ENCODE data around the gene PHKB. TPM values are rescaled to one million over a fixed set of nuclear protein-coding genes. Genes with fewer than 3 reads are reported as not detected.

PHKB gene
- polyA plus RNA-seq, 1 donor (not counting 4 experiments of a cell fraction or from before 2014, with no cell fraction given), result 71.7 TPM

DNA sequence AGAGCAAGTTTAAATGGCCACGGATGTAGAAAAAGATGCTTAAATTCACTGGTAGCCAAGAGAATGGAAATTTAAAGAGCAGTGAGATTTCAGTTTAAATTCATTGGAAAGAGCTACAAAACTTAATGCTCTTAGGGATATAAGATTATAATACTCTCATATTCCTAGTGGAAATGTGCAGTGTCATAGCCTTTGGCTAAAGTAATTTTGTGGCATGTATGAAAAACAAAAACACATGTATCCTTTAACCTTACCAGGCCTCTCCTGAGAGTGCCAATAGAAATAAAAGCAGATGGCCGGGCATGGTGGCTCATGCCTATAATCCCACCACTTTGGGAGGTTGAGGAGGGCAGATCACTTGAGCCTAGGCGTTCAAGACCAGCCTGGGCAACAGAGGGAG, 289.2 kb downstream of the PHKB start:
- Histone ChIP-seq H4K20me1 (ENCODE audit: control insufficient read depth, extremely low read depth, insufficient read depth, low read length) (no peaks in the 10 kb centered on the region), H3K9me1 (ENCODE audit: control insufficient read depth, extremely low read depth, insufficient read depth, low read length) (no peaks in the 10 kb centered on the region), H3K36me3 (ENCODE audit: control insufficient read depth in 2 of 2, extremely low read depth in 1 of 2, insufficient read depth in 2 of 2, low read length in 2 of 2) (no peaks in the 10 kb centered on the region), H3K9ac (ENCODE audit: control insufficient read depth, extremely low read depth, insufficient read depth, low read length) (no peak overlapping the region), H3K4me2 (ENCODE audit: control insufficient read depth, extremely low read depth, insufficient read depth, low read depth, low read length) (no peak overlapping the region), H3K27ac (ENCODE audit: control insufficient read depth, insufficient read depth, low read length) (no peak overlapping the region), H2AFZ (ENCODE audit: control insufficient read depth, low read length) (no peak overlapping the region), H3K79me2 (ENCODE audit: control insufficient read depth, insufficient read depth, low read length) (no peaks in the 10 kb centered on the region), H3K27me3 (ENCODE audit: control insufficient read depth, extremely low read depth, insufficient read depth, low read length) (no peaks in the 10 kb centered on the region), H3K9me3 (ENCODE audit: control insufficient read depth, low read depth, low read length) (no peaks in the 10 kb centered on the region), H3K4me3 (ENCODE audit: control insufficient read depth in 2 of 3, extremely low read depth in 1 of 3, insufficient read depth in 2 of 3, low read depth in 1 of 3, low read length in 3 of 3) (no peak overlapping the region), H3K4me1 (ENCODE audit: control insufficient read depth, extremely low read depth, insufficient read depth, low read length) (no peaks in the 10 kb centered on the region)
- TF ChIP-seq, protein P1, sequence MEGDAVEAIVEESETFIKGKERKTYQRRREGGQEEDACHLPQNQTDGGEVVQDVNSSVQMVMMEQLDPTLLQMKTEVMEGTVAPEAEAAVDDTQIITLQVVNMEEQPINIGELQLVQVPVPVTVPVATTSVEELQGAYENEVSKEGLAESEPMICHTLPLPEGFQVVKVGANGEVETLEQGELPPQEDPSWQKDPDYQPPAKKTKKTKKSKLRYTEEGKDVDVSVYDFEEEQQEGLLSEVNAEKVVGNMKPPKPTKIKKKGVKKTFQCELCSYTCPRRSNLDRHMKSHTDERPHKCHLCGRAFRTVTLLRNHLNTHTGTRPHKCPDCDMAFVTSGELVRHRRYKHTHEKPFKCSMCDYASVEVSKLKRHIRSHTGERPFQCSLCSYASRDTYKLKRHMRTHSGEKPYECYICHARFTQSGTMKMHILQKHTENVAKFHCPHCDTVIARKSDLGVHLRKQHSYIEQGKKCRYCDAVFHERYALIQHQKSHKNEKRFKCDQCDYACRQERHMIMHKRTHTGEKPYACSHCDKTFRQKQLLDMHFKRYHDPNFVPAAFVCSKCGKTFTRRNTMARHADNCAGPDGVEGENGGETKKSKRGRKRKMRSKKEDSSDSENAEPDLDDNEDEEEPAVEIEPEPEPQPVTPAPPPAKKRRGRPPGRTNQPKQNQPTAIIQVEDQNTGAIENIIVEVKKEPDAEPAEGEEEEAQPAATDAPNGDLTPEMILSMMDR (optimal IDR thresholded peaks at IDR 0.05 in 1 of 3, IDR thresholded peaks at IDR 0.05 in 1 of 3, conservative IDR thresholded peaks at IDR 0.05 in 1 of 3; ENCODE audit: extremely low read depth in 1 of 3, insufficient read depth in 2 of 3, low read length in 3 of 3), result no peak
- no peak for TF ChIP-seq EZH2 (IDR thresholded peaks at IDR 0.05; ENCODE audit: low read length)
- no peak for FAIRE-seq
- dilution Hi-C loops (cut with MboI; ENCODE audit: extremely low pct_ligation_motif_present, low sequenced_read_pairs), result no loop called here
- no peak for DNase-seq (ENCODE audit: low read depth, low spot score)

Small RNA genes lying within 50 kb of the gene (small RNA-seq; reads per million reads assigned to genes)
- gene RNA5SP425 (ENCODE audit: insufficient read length in 3 of 3, low read depth in 3 of 3, low replicate concordance in 1 of 3), result 0 reads per million in 3 experiments

Other genes starting within 250 kb of the PHKB start
- 43.2 to 83.8 TPM (median 75.8 TPM) in 3 replicates for gene ITFG1, start 268 bp upstream of the PHKB start, polyA plus RNA-seq